ENCODE results near the gene MACO1. TPM values are rescaled to one million over a fixed set of nuclear protein-coding genes. Genes with fewer than 3 reads are reported as not detected.

The MACO1 gene
- total and polyA plus RNA-seq, 2 of the 13 experiments (the other 11 are each of a cell fraction or from before 2014, with no cell fraction given) = 9.7 to 17.0 TPM

DNA sequence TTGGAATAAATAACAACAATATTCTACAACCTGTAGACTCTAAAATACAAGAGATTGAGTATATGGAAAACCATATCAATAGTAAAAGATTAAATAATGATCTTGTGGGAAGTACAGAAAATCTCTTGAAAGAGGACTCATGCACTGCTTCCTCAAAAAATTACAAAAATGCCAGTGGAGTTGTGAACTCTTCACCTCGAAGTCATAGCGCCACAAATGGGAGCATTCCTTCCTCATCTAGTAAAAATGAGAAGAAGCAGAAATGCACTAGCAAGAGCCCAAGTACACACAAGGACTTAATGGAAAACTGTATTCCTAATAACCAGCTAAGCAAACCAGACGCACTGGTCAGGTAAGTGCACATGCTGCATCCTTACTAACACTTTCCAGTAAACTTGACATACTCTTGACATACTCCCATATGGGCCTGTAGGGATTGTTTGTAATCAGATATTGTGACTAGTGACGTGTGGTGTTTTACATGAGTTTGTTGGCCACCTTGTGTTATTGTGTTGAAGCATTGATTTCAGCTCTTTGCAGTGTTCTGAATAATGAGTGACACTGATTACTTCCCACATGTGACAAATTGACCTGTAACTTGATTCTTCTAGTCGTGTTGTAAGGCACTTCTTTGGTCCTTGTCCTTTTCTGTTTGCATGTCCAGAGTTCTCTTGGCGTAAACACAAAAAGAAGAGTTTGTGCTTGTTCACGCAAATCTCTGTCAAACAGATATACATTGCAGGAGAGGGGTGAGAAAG lies 28.0 kb downstream of the MACO1 start (continued):
- TF ChIP-seq SCMH1 (CRISPR knock-in tag; IDR thresholded peaks at IDR 0.05; ENCODE audit: borderline replicate concordance) = no peak
- TF ChIP-seq MTF1 (CRISPR knock-in tag; IDR thresholded peaks at IDR 0.05) = no peak
- no peak for TF ChIP-seq ZNF891 (CRISPR knock-in tag; IDR thresholded peaks at IDR 0.05)
- TF ChIP-seq ZNF550 (CRISPR knock-in tag; IDR thresholded peaks at IDR 0.05; ENCODE audit: borderline replicate concordance) = no peak
- no peak for TF ChIP-seq SETDB1 (CRISPR knock-in tag; IDR thresholded peaks at IDR 0.05; ENCODE audit: borderline replicate concordance)
- TF ChIP-seq, protein P1, sequence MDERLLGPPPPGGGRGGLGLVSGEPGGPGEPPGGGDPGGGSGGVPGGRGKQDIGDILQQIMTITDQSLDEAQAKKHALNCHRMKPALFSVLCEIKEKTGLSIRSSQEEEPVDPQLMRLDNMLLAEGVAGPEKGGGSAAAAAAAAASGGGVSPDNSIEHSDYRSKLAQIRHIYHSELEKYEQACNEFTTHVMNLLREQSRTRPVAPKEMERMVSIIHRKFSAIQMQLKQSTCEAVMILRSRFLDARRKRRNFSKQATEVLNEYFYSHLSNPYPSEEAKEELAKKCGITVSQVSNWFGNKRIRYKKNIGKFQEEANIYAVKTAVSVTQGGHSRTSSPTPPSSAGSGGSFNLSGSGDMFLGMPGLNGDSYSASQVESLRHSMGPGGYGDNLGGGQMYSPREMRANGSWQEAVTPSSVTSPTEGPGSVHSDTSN (CRISPR knock-in tag; IDR thresholded peaks at IDR 0.05) = 0 out of 2 replicates have a peak, but pooled peaks have one; percentile 48
- no peak for TF ChIP-seq ZNF768 (CRISPR knock-in tag; IDR thresholded peaks at IDR 0.05)
- TF ChIP-seq BRCA1 (CRISPR knock-in tag; IDR thresholded peaks at IDR 0.05) = no peak
- no peak for TF ChIP-seq ATM (IDR thresholded peaks at IDR 0.05; ENCODE audit: borderline replicate concordance)
- TF ChIP-seq, protein P2, sequence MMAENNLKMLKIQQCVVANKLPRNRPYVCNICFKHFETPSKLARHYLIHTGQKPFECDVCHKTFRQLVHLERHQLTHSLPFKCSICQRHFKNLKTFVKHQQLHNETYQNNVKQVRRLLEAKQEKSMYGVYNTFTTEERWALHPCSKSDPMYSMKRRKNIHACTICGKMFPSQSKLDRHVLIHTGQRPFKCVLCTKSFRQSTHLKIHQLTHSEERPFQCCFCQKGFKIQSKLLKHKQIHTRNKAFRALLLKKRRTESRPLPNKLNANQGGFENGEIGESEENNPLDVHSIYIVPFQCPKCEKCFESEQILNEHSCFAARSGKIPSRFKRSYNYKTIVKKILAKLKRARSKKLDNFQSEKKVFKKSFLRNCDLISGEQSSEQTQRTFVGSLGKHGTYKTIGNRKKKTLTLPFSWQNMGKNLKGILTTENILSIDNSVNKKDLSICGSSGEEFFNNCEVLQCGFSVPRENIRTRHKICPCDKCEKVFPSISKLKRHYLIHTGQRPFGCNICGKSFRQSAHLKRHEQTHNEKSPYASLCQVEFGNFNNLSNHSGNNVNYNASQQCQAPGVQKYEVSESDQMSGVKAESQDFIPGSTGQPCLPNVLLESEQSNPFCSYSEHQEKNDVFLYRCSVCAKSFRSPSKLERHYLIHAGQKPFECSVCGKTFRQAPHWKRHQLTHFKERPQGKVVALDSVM (CRISPR knock-in tag; IDR thresholded peaks at IDR 0.05) = no peak
- TF ChIP-seq EP300 (IDR thresholded peaks at IDR 0.05; ENCODE audit: low read depth in 2 of 2, low read length in 2 of 2) = peak in 1 of 2 experiments; percentile 61; a peak in 2 of 4 replicates
- no peak for TF ChIP-seq EP300 (CRISPR knock-in tag; IDR thresholded peaks at IDR 0.05; ENCODE audit: borderline replicate concordance)
- TF ChIP-seq ZNF354B (CRISPR knock-in tag; IDR thresholded peaks at IDR 0.05) = no peak
- TF ChIP-seq MED13 (CRISPR knock-in tag; IDR thresholded peaks at IDR 0.05) = no peak
- TF ChIP-seq ETV5 (CRISPR knock-in tag; IDR thresholded peaks at IDR 0.05; ENCODE audit: borderline replicate concordance) = no peak
- TF ChIP-seq, protein P3, sequence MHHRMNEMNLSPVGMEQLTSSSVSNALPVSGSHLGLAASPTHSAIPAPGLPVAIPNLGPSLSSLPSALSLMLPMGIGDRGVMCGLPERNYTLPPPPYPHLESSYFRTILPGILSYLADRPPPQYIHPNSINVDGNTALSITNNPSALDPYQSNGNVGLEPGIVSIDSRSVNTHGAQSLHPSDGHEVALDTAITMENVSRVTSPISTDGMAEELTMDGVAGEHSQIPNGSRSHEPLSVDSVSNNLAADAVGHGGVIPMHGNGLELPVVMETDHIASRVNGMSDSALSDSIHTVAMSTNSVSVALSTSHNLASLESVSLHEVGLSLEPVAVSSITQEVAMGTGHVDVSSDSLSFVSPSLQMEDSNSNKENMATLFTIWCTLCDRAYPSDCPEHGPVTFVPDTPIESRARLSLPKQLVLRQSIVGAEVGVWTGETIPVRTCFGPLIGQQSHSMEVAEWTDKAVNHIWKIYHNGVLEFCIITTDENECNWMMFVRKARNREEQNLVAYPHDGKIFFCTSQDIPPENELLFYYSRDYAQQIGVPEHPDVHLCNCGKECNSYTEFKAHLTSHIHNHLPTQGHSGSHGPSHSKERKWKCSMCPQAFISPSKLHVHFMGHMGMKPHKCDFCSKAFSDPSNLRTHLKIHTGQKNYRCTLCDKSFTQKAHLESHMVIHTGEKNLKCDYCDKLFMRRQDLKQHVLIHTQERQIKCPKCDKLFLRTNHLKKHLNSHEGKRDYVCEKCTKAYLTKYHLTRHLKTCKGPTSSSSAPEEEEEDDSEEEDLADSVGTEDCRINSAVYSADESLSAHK (CRISPR knock-in tag; IDR thresholded peaks at IDR 0.05; ENCODE audit: borderline replicate concordance) = no peak
- TF ChIP-seq, protein P4, sequence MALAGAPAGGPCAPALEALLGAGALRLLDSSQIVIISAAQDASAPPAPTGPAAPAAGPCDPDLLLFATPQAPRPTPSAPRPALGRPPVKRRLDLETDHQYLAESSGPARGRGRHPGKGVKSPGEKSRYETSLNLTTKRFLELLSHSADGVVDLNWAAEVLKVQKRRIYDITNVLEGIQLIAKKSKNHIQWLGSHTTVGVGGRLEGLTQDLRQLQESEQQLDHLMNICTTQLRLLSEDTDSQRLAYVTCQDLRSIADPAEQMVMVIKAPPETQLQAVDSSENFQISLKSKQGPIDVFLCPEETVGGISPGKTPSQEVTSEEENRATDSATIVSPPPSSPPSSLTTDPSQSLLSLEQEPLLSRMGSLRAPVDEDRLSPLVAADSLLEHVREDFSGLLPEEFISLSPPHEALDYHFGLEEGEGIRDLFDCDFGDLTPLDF (CRISPR knock-in tag; IDR thresholded peaks at IDR 0.05) = no peak
- no peak for TF ChIP-seq HNRNPUL1 (IDR thresholded peaks at IDR 0.05; ENCODE audit: low read depth, low read length)
- no peak for TF ChIP-seq ZSCAN12 (CRISPR knock-in tag; IDR thresholded peaks at IDR 0.05)
- no peak for TF ChIP-seq YEATS2 (CRISPR knock-in tag; IDR thresholded peaks at IDR 0.05; ENCODE audit: borderline replicate concordance)
- TF ChIP-seq HNRNPL (IDR thresholded peaks at IDR 0.05; ENCODE audit: low read depth, low read length) = no peak
- no peak for TF ChIP-seq SATB2 (CRISPR knock-in tag; IDR thresholded peaks at IDR 0.05)

All from HepG2 (cell line).